ENCODE measurements around the gene SMARCC2. TPM values are rescaled to one million over a fixed set of nuclear protein-coding genes. Genes with fewer than 3 reads are reported as not detected.

Gene SMARCC2
- total RNA-seq = 100 to 1,000 TPM in 3 of 4 donors, 10 to 100 TPM in 1; 63.8 to 231 (median 135) TPM

DNA sequence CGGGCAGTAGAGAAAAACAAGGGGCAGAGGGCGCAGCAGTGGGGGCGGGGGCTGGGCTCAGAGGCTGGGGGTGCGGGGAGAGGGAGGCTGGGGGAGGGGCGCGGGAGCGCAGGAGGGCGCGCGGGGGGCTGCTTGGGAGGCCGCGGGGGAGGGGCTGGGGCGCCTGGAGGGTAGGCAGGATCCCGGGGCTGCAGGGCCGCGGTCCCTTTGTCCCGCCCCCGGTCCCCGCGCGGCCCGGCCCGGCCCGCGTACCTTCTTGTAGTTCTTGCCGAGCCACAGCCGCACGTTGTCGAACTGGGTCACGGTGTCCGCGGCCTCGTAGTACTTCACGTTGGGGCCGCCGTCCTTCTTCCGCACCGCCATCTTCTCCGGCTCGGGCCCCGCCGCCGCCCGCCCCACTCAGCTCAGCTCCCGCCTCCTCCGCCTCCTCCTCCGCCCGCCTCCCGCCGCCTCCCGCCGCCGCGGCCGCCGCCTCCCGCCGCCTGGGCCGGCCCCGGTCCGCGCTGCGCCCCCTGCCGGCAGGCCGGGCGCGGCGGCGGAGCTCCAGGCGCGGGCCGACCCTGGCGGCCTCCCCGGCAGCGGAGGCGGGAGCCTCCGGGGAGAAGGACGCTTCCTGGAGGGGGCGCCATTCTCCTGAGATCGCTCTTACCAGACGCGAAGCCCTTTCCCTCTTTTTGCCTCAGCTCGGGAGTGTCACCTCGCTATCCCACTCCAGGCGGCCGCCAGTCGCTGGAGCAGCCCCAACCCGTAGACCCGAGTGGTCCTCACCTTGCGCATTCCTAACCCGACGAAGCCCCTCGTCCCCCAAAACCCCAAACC lies at the start of gene SMARCC2:
Gene SMARCC2, minus strand, starts transcription at position 385 of the 819 bp plus-strand sequence. Its CDS starts 22 bp downstream, at position 363.
- Histone ChIP-seq H3K9me3 (no peaks in the 10 kb centered on the region), H3K27me3 (no peaks in the 10 kb centered on the region), H3K4me3 (peak within 1 kb of the TSS; percentile 87 to 99 (median 98)), H3K36me3 (peaks cover 0 to 18% (median 7%) of the 10 kb centered on the region in 4 donors), H3K4me1 (peaks cover 12 to 28% (median 22%) of the 10 kb centered on the region in 4 donors), H3K27ac (peak within 1 kb of the TSS; percentile 95 to 100 (median 99))
- intact Hi-C loops (cut with DNase I; ENCODE audit: low total_unique reads) (loop anchor here (2.0 kb wide), 1 partner anchor 71 kb away; the partner anchor contains the start of gene ZC3H10), in situ Hi-C loops (cut with MboI; ENCODE audit: low pct_ligation_motif_present in 1 of 4, low pct_unique_long_range_greater_than_20kb in 1 of 4, low sequenced_read_pairs in 3 of 4) (loop anchor here in 2 of 4 donors (5.0 to 10.0 kb wide), 2 partner anchors 57 to 65 kb away; partner anchors contain the start of gene ESYT1 (in 1 of the 2))
- no peak for TF ChIP-seq EP300 (IDR thresholded peaks at IDR 0.05; ENCODE audit: low read depth)
- TF ChIP-seq POLR2AphosphoS5 (IDR thresholded peaks at IDR 0.05) = peak; percentile 58 to 77 (median 67)
- TF ChIP-seq, protein P1, sequence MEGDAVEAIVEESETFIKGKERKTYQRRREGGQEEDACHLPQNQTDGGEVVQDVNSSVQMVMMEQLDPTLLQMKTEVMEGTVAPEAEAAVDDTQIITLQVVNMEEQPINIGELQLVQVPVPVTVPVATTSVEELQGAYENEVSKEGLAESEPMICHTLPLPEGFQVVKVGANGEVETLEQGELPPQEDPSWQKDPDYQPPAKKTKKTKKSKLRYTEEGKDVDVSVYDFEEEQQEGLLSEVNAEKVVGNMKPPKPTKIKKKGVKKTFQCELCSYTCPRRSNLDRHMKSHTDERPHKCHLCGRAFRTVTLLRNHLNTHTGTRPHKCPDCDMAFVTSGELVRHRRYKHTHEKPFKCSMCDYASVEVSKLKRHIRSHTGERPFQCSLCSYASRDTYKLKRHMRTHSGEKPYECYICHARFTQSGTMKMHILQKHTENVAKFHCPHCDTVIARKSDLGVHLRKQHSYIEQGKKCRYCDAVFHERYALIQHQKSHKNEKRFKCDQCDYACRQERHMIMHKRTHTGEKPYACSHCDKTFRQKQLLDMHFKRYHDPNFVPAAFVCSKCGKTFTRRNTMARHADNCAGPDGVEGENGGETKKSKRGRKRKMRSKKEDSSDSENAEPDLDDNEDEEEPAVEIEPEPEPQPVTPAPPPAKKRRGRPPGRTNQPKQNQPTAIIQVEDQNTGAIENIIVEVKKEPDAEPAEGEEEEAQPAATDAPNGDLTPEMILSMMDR (IDR thresholded peaks at IDR 0.05) = peak; percentile 65 to 82 (median 74)
- peak; percentile 56 for TF ChIP-seq POLR2A (IDR thresholded peaks at IDR 0.05)
- peak; percentile 94 for DNase-seq
- WGBS, 2 donors (ENCODE audit: low coverage in 1 of 2) = 0% methylated on average over 57 of the region's 93 CpGs; no CpG with 5 or more reads in 1 of the 2 donors

DNA sequence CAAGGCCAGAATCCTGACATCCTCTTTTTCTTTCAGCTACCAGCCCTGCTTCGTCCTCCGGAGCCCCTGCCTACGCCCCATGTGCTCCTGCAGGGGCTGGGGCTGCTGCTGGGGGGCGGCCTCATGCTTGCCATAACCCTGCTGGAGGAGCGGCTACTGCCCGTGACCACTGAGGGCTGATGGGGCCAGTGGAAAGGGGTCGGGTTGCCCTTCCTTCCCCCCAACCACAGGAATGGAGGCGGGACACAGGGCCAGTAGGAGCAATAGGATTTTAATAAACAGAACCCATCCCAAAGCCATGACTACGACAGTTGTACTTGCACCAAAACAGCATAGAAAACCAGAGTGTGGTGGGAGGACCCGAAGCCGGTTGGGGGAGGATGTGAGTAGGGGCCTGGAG lies 48.3 kb upstream of the SMARCC2 start:
- WGBS, 2 donors (ENCODE audit: low coverage in 1 of 2) = 60 to 70% methylated on average over 2 to 11 of the region's 11 CpGs
- no peaks in the 10 kb centered on the region for H3K9me3 ChIP-seq
- no peaks in the 10 kb centered on the region for H3K27me3 ChIP-seq
- in situ Hi-C loops (cut with MboI; ENCODE audit: low pct_ligation_motif_present in 1 of 4, low pct_unique_long_range_greater_than_20kb in 1 of 4, low sequenced_read_pairs in 3 of 4) (no loop called here), intact Hi-C loops (cut with DNase I; ENCODE audit: low total_unique reads) (no loop called here)
- no peak for DNase-seq
- peaks cover 0 to 16% (median 7%) of the 10 kb centered on the region in 4 donors for H3K36me3 ChIP-seq
- H3K27ac ChIP-seq = no peak overlapping the region
- no peaks in the 10 kb centered on the region for H3K4me1 ChIP-seq
- TF ChIP-seq EP300 (IDR thresholded peaks at IDR 0.05; ENCODE audit: low read depth) (no peak), POLR2AphosphoS5 (IDR thresholded peaks at IDR 0.05) (no peak)
- TF ChIP-seq, protein P1 (IDR thresholded peaks at IDR 0.05) = no peak
- no peak overlapping the region for H3K4me3 ChIP-seq

DNA sequence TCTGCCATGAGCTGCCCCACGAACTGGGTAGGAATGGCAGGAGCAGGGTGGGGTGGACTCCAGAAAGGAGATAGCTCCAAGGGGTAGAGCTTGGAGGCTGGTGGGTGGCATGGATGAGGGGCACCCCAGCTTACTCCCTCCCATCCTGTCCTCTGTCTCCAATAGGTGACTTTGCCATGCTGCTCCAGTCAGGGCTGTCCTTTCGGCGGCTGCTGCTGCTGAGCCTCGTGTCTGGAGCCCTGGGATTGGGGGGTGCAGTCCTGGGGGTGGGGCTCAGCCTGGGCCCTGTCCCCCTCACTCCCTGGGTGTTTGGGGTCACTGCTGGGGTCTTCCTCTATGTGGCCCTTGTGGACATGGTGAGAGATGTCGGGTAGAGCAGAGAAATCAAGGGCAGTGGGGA lies 47.7 kb upstream of the SMARCC2 start:
- Histone ChIP-seq H3K27me3 (no peaks in the 10 kb centered on the region), H3K27ac (no peak overlapping the region), H3K4me3 (no peak overlapping the region), H3K36me3 (peaks cover 0 to 11% (median 4%) of the 10 kb centered on the region in 4 donors), H3K9me3 (no peaks in the 10 kb centered on the region), H3K4me1 (no peaks in the 10 kb centered on the region)
- 62% methylated on average over 5 of the region's 5 CpGs; no CpG with 5 or more reads in 1 of the 2 donors for WGBS, 2 donors (ENCODE audit: low coverage in 1 of 2)
- in situ Hi-C loops (cut with MboI; ENCODE audit: low pct_ligation_motif_present in 1 of 4, low pct_unique_long_range_greater_than_20kb in 1 of 4, low sequenced_read_pairs in 3 of 4) (no loop called here), intact Hi-C loops (cut with DNase I; ENCODE audit: low total_unique reads) (no loop called here)
- DNase-seq = no peak
- TF ChIP-seq, protein P1 (IDR thresholded peaks at IDR 0.05) = no peak
- TF ChIP-seq POLR2AphosphoS5 (IDR thresholded peaks at IDR 0.05) (no peak), POLR2A (IDR thresholded peaks at IDR 0.05) (no peak)

DNA sequence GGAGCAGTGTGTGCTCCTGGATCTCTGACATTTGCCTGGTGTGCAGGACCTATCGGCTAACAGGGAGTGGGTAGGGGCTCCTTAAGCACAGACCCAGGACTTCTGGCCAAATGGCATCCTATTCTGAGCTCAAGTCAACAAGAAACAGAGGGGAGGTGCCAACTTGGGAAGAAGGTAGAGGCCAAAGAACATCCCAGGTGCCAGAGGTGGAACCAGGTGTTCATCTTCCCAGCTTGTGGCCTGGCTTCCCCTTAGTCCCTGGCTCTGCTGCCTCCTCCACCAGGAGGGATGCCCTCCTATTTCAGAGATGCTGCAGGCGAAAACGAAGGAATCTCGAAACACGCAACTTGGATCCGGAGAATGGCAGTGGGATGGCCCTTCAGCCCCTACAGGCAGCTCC lies 46.8 kb upstream of the SMARCC2 start:
- Histone ChIP-seq H3K27ac (no peak overlapping the region), H3K36me3 (peaks cover 0 to 9% (median 3%) of the 10 kb centered on the region in 4 donors), H3K4me1 (peaks cover 0 to 2% (median 0%) of the 10 kb centered on the region in 4 donors), H3K27me3 (no peaks in the 10 kb centered on the region), H3K4me3 (no peak overlapping the region), H3K9me3 (no peaks in the 10 kb centered on the region)
- intact Hi-C loops (cut with DNase I; ENCODE audit: low total_unique reads) (no loop called here), in situ Hi-C loops (cut with MboI; ENCODE audit: low pct_ligation_motif_present in 1 of 4, low pct_unique_long_range_greater_than_20kb in 1 of 4, low sequenced_read_pairs in 3 of 4) (no loop called here)
- WGBS, 2 donors (ENCODE audit: low coverage in 1 of 2) = 87% methylated on average over 6 of the region's 6 CpGs; no CpG with 5 or more reads in 1 of the 2 donors
- TF ChIP-seq POLR2AphosphoS5 (IDR thresholded peaks at IDR 0.05) (no peak), EP300 (IDR thresholded peaks at IDR 0.05; ENCODE audit: low read depth) (no peak), POLR2A (IDR thresholded peaks at IDR 0.05) (no peak)
- TF ChIP-seq, protein P1 (IDR thresholded peaks at IDR 0.05) = no peak
- DNase-seq = no peak
